Esophagus mucosa (tissue), 1 donor: Measurements from ENCODE around the gene ZNF184. TPM values are rescaled to one million over a fixed set of nuclear protein-coding genes. Genes with fewer than 3 reads are reported as not detected.

ENCODE experiments used
- ATAC-seq: fragments of 200-7000 bp; cut with Tn5 transposase; one replicate; pipeline ENCODE4 v1.9.1; 2020
- total RNA-seq: library from RNA; stranded (reverse); gene quantifications from one replicate; pipeline ENCODE4 v1.2.4, GENCODE V29; 2023
- donor health status: DM: yes; HTN: yes; CAD: no.

ZNF184 gene
- total RNA-seq = 3.0 TPM

GRCh38 chr6:27472617-27473400 is at the start of gene ZNF184:
ZNF184 (minus strand) TSS chr6:27473105; CDS start chr6:27472294, 811 bp downstream.
- peak; percentile 98 for ATAC-seq

GRCh38 chr6:27518881-27519795 is 46.2 kb upstream of the ZNF184 start:
- ATAC-seq = peak; percentile 91

GRCh38 chr6:27517928-27518787 is 45.3 kb upstream of the ZNF184 start:
- ATAC-seq = peak; percentile 61

DNA sequence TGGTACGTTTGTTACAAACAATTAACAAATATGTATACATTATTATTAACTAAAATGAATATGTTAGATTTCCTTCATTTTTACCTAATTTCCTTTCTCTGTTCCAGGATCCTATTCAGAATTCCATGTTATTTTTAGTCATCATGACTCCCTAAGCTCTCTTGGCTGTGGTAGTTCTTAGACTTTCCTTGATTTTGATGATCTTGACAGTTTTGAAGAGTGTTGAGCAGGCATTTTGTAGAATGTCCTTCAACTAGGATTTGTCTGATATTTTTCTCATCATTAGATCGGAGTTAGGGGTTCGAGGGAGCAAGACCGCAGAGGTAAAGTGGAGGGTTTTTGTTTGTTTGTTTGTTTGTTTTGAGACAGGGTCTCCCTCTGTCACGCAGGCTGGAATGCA is 44.3 kb upstream of the ZNF184 start:
- no peak for ATAC-seq

- no peak for ATAC-seq
These were observed 42.1 kb upstream of the ZNF184 start for GRCh38 chr6:27514906-27515495.

- ATAC-seq = no peak
These were observed 39.6 kb upstream of the ZNF184 start for GRCh38 chr6:27512525-27512924.

GRCh38 chr6:27507041-27507956 is 34.4 kb upstream of the ZNF184 start:
- ATAC-seq = no peak

DNA sequence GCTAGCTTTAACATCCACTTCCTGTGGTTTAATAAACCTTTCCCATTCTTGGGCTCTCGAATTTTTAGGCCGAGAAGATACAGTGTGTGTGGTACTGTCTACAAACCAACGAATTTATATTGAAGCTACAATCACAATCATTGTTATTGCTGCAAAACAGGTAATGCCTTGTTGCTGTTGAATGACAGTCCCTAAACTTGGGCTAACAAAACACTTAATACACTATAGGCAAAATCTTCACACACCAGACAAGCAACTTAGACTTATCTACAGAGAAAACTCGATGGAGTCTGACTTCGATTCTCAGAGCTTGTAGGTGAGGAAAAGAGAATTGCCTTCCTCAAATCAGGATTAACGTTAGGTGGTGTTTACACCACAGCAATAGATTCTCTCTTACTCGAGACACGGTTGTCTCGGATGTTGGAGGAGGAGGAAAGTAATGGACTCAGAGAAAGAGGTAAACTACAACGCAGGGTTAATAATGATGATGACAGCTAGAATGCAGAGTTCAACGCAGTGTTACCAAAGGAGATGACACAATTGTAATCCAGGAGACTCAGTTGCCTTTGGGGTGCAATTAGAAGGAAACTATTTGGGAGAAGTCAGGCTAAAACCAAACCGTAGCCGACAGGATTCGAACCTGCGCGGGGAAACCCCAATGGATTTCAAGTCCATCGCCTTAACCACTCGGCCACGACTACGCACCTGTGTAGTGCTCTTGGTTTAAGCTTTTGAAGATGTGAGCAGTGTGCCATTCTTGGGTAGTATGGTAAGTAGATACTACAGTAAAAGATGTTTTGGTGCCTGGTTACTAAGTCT is 32.5 kb upstream of the ZNF184 start:
- ATAC-seq = peak; percentile 88

DNA sequence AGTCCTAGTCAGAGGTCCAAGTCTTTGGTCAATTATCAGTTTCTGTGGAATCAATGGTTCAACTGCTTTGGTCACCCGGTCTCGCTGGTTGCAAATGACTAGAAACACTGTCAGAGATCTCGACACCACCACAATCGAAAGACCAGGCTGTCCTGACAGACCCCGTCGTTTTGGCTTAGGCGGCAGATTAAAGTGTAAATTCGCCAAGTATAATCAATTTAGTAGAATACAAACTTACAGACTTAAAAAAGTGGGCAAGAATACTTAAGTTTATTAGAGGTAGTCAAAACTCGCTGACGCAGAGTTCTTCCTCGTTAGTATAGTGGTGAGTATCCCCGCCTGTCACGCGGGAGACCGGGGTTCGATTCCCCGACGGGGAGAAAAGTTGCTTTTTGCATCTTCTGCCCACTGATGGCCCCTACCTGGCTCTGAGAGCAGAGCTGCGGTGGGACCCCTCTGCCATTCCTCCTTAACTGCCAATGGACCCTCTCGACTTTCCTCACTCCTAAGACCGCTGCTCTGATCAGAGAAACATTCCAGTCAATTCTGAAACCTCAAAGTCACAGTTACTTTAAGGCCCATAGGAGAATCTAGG is 30.6 kb upstream of the ZNF184 start:
- peak; percentile 48 for ATAC-seq

DNA sequence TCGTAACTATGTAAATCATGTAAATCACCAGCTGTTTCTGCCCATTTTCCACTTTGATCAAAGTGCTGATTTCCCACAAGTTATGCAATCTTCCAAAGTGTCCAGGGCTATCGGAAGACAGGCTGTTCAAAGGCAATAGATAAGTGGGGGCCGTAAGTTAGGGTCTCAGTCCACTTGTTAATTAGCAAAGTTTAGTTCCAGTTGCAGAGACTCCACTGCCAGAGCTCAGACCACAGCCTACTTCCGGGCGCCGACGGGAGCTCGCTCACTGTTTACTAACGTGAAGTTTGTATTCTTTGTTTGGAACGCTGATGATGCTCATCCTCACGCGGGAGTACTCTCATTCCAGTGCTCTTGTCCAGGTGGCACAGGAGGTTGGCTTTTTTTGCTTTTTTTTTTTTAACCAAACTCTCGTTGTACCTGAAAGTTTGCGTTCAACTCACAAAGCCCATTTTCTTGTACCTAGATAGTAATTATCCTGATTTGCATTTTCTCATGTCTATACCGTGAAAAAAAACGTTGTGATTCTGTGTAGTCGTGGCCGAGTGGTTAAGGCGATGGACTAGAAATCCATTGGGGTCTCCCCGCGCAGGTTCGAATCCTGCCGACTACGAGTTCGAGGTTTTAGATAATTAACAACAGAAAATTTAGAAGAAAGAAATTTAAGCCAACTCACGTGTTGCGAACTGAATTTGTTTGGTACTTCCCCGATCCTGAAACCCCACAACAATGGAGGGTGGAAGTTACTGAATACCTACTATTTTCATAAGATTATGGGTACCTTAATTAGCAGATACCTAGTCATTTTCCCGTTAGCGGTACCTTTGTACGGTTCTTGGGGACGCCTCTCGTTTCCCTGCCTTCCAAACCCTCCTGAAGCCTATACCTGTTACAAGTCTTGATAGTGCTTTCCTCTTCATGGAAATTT is 29.9 kb upstream of the ZNF184 start:
- ATAC-seq = peak; percentile 64

DNA sequence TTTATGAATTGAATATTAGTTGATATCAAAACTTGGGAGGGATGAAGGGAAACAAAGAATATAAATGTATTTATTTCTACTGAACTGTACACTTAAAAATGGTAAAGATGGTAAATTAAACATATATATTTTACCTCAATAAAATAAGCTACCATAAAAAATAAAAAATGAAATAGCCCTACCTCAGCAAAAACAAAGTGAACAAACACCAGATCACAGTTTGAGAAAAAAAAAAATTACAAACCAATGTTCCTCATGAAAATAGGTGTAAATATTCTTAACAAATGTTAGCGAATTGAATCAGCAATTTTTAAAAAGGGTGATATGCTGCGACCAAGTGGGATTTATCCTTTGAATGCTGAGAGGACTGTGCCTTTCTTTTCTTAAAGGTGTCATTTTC is 28.3 kb upstream of the ZNF184 start:
- ATAC-seq = no peak

- ATAC-seq = no peak
These were observed 27.3 kb upstream of the ZNF184 start for GRCh38 chr6:27500177-27500576.

DNA sequence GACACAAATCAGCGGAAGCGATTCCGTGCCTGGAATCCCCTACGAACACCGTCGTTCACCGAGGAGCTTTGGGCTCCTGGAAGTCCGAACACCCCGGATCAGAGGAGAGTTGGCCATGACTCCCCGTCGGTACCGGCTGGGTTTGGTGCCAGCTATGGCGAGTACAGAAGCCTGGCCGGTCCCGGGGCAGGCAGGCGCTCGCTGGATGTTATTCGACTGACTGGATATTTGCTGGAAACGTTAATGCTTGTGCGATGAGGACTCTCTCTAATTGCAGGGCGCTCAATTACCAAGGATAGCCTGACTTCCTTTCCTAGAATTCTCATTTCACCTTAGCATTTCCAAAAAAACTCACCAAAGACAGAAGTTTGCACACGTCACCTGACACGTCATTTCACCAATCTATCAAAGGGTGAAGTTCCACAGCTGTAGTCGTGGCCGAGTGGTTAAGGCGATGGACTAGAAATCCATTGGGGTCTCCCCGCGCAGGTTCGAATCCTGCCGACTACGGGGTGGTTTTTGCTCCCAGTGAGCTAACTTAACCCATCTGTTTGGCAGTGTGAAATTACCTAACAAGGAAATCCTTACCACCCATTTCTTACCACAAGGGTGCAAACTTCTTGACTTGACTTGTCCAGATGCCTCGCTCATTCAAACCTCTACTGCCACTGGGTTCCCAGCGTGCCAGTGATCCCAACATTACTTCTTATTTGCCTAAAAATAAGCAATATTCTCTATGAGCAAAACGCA is 22.7 kb upstream of the ZNF184 start:
- peak; percentile 76 for ATAC-seq

DNA sequence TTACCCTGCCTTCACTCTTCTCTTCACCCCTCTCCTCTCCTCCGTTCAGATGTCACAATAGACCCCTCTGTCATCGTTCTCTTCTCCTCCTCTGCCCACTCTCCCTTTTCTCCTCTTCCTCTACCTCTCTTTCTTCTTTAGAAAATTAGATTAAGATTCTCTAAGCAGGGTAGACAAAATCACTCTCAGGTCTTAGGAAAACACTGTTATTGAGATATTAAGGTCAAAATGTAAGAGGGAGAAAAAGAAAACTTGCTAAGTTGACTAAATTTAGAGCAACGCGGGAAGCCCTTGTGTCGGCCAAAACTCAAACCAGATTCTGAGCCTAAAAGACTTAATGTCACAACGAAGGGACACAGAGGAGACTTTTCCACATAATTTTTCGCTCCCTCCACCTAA is 22.1 kb upstream of the ZNF184 start:
- no peak for ATAC-seq

DNA sequence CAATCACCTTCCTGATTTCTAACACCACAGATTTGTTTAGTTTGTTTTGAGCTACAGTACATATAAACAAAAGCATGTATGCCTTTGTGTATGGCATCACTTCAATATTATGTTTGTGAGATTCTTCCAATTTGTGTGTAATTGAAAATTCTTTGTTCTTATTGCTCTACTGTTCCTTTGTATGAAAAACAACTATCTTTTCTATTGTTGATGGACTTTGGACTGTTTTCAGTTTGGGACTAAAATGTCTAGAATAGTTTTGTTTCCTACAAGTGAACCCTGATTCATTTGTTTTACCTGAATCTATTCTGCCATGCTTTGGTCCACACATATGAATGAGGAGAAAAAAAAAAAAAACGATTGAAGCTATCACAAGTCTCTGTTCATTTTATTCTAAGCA is 21.2 kb upstream of the ZNF184 start:
- no peak for ATAC-seq

- ATAC-seq = no peak
These were observed 19.8 kb upstream of the ZNF184 start for GRCh38 chr6:27492631-27493190.
